Metanephros (tissue), 1 donor: ENCODE data around the gene GID8. TPM values are rescaled to one million over a fixed set of nuclear protein-coding genes. Genes with fewer than 3 reads are reported as not detected.

ENCODE experiments used
- total RNA-seq: library from RNA; depleted of rRNA; stranded (reverse); fragments of >200 nt; gene quantifications from one replicate; pipeline ENCODE4 v1.2.3, GENCODE V29; 2014

The GID8 gene
- 43.1 TPM for total RNA-seq

DNA sequence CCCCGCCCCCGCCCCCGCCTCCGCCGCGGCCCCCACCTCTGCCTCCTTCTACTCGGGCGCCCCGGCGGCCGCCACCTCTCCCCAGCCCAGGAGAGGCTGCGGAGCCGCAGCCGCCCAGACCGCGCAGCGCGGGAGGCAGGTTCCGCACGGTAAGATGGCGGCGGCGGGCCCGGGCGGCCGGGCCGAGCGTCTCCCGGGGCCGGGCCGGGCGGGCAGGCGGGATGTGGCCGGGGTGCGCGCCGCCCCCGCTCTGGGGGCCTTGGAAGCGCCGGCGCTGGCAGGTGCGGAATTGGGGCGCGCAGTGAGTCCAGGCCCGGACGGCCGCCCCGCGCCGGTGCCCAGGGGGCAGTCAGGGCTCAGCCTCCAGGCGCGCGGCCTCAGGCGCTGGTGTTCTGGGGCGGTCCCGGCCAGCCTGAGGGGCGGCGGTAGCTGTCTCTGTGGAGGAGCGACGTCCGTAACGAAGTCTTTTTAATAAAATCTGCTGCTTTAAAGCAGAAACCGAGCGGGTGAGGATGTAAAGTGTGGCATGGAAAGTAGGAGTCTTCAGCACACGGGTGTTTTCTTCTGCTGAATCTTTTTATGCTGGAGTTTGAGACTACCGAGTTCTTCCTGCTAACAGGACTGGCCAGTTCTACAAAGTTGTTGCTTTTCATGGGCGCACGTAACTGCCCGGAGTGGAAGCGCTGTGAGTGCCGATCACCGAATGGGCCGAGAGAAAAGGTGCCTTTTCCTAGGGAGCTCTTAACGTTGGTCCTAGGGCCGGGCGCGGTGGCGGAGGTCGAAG is at the start of gene GID8:
TSS of gene GID8 (plus strand) at position 43 of the 784 bp plus-strand sequence. CDS start 3,356 bp downstream, outside the sequence.

DNA sequence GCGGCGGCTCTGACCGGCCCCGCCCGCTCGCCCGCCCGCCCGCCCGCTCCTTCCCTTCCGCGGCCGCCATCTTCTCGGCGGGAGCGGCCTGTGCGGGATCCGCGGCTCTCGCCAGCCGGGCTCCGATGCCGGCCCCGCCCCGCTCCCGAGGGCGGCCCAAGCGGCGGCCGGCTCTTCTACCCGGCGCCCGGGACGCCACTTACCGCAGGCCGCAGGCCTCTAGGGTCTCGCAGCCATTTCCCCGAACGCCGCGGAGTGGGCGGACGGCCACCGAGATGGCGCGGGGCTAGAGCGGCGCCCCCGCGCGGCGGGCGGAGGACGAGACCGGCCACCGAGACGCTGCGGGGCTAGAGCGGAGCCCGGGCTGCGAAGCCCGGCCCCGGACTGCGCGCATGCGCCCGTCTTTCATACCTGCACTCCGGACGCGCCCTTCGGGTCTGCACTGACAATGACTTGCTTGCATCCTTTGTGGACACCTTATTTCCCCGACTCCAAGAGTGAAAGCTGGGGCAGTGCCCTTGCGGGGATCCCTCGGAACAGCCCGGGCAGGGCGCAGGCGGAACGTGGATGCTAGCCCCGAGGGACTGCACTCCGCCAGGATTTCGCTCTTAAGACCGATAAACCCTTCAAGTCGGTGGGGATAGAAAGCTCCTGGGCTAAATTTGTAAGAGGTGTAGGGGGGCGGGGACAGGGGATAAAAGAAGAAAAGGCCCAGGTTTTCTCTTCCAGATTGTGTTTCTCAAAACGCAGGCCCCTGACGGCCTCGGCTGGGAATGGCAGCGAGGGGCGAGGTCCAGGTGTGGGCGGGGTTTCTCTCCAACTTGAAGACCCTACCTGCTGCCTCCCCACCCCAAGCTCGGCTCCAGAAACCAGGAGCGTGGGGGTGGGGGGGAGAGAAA is 11.5 kb upstream of the GID8 start, which contains the start of gene DIDO1:
TSS of gene DIDO1 (minus strand) at position 277 of the 899 bp plus-strand sequence.

DNA sequence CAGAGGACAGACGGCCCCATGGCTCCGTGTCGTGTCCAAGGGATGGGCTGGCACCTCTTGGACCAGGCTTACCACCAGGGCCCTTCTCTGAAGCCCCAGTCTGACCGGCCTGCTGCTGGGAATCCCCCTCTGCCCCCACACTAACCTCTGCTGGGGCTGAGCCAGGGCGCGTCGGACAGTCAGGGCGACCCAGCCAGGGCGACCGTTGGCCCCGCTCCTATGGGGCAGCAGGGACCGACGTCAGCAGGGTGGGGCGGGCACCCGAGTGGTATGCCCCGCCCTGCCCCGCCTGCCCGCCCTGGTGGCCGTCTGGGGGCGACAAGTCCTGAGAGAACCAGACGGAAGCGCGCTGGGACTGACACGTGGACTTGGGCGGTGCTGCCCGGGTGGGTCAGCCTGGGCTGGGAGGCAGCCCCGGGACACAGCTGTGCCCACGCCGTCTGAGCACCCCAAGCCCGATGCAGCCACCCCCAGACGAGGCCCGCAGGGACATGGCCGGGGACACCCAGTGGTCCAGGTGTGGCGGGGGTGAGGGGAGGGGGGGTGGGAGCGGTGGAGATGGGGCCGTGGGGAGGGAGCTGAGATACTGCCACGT is 14.5 kb downstream of the GID8 start, which contains the start of gene SLC17A9:
TSS of gene SLC17A9 (plus strand) at position 337 of the 595 bp plus-strand sequence. CDS start at position 459, 122 bp downstream.

Other genes with a start within 250 kb of the GID8 start
- gene NTSR1, start 229.3 kb upstream of the GID8 start, total RNA-seq: 0.58 TPM
- 13.4 TPM for gene MRGBP, start 141.7 kb upstream of the GID8 start, total RNA-seq
- 31.1 TPM for gene OGFR, start 133.3 kb upstream of the GID8 start, total RNA-seq
- 28.3 TPM for gene COL9A3, start 121.1 kb upstream of the GID8 start, total RNA-seq
- 8.3 TPM for gene TCFL5, start 76.3 kb upstream of the GID8 start, total RNA-seq
- 55.5 TPM for gene DIDO1, start 11.6 kb upstream of the GID8 start, total RNA-seq
- 1.3 TPM for gene SLC17A9, start 14.6 kb downstream of the GID8 start, total RNA-seq
- not detected for gene BHLHE23, start 68.8 kb downstream of the GID8 start, total RNA-seq